Right atrium auricular region (tissue), 2 donors: ENCODE results near the gene SACM1L. TPM values are rescaled to one million over a fixed set of nuclear protein-coding genes. Genes with fewer than 3 reads are reported as not detected.
"Not testable (repeated sequence)": the region's sequence is repeated elsewhere in the genome, so short reads cannot be mapped to it uniquely, and the experiment has no call there.

Experiments used
- DNase-seq: peaks from one replicate; pipeline ENCODE4 v3.0.0-alpha.2; 2019; ENCODE audit warnings: low spot score
- H3K27ac ChIP-seq, 2 donors: fragments of 200-600 bp; sonication (generic); 1 replicate in 1 of 2; 2 replicates in 1 of 2; pipeline ENCODE4 v1.5.1; 2016 to 2019
- H3K27me3 ChIP-seq, 2 donors: fragments of 200-600 bp; sonication (generic); one replicate each; pipeline versions ENCODE4 v1.5.1 to v1.6.0; 2017 to 2019
- H3K36me3 ChIP-seq: fragments of 200-600 bp; sonication (generic); one replicate; pipeline ENCODE4 v1.5.1; 2016
- H3K4me1 ChIP-seq, 2 donors: fragments of 200-600 bp; sonication (generic); one replicate each; pipeline versions ENCODE4 v1.5.1 to v1.6.0; 2017 to 2019
- H3K4me3 ChIP-seq, 2 donors: fragments of 200-600 bp; sonication (generic); 1 replicate in 1 of 2; 2 replicates in 1 of 2; pipeline ENCODE4 v1.5.1; 2017 to 2019; ENCODE audit warnings: mild to moderate bottlenecking in 1 of 2, moderate library complexity in 1 of 2
- H3K9me3 ChIP-seq, 2 donors: fragments of 200-600 bp; sonication (generic); one replicate each; pipeline ENCODE4 v1.5.1; 2019
- CTCF ChIP-seq, 2 donors: fragments of 200-600 bp; sonication (generic); IDR thresholded peaks; one replicate each; pipeline ENCODE4 v1.5.1; 2019; ENCODE audit warnings: antibody characterized with exemption in 2 of 2
- total RNA-seq, 2 donors: library from RNA; depleted of rRNA; stranded (reverse); fragments of >200 nt; gene quantifications; one replicate each; pipeline ENCODE4 v1.1.0, GENCODE V29; 2016

SACM1L gene
- total RNA-seq, 2 donors from 2014 or later = 16.6 to 18.7 TPM

- Histone ChIP-seq H3K27ac (no peak overlapping the region), H3K36me3 (peaks cover 25% of the 10 kb centered on the region), H3K27me3 (no peaks in the 10 kb centered on the region), H3K4me3 (no peak overlapping the region), H3K9me3 (no peaks in the 10 kb centered on the region), H3K4me1 (no peaks in the 10 kb centered on the region)
- DNase-seq = no peak
- no peak for TF ChIP-seq CTCF (IDR thresholded peaks at IDR 0.05)
These were observed 60.7 kb downstream of the SACM1L start for GRCh38 chr3:45749880-45750279.

- H3K4me3 ChIP-seq = no peak overlapping the region
- H3K9me3 ChIP-seq = no peaks in the 10 kb centered on the region
- no peak for DNase-seq
- no peaks in the 10 kb centered on the region for H3K4me1 ChIP-seq
- peaks cover 12% of the 10 kb centered on the region for H3K36me3 ChIP-seq
- H3K27ac ChIP-seq = no peak overlapping the region
- H3K27me3 ChIP-seq = no peaks in the 10 kb centered on the region
- no peak for TF ChIP-seq CTCF (IDR thresholded peaks at IDR 0.05)
These were observed 62.5 kb downstream of the SACM1L start for GRCh38 chr3:45751537-45752242.

- H3K4me1 ChIP-seq = no peaks in the 10 kb centered on the region
- DNase-seq = no peak
These were observed 63.9 kb downstream of the SACM1L start for GRCh38 chr3:45753095-45753494.

GRCh38 chr3:45754461-45754860 lies 65.3 kb downstream of the SACM1L start:
- Histone ChIP-seq H3K4me3 (no peak overlapping the region), H3K27ac (no peak overlapping the region), H3K36me3 (no peaks in the 10 kb centered on the region), H3K9me3 (no peaks in the 10 kb centered on the region), H3K4me1 (no peaks in the 10 kb centered on the region), H3K27me3 (no peaks in the 10 kb centered on the region)
- DNase-seq = no peak
- no peak for TF ChIP-seq CTCF (IDR thresholded peaks at IDR 0.05)

More at GRCh38 chr3:45753095-45753494, 63.9 kb downstream of the SACM1L start:
- H3K4me3 ChIP-seq = no peak overlapping the region
- H3K9me3 ChIP-seq = no peaks in the 10 kb centered on the region
- H3K27ac ChIP-seq = no peak overlapping the region
- TF ChIP-seq CTCF (IDR thresholded peaks at IDR 0.05) = no peak
- no peaks in the 10 kb centered on the region for H3K27me3 ChIP-seq
- peaks cover 3% of the 10 kb centered on the region for H3K36me3 ChIP-seq

- no peak overlapping the region for H3K27ac ChIP-seq
- no peaks in the 10 kb centered on the region for H3K27me3 ChIP-seq
- H3K36me3 ChIP-seq = no peaks in the 10 kb centered on the region
- no peak overlapping the region for H3K4me3 ChIP-seq
- no peaks in the 10 kb centered on the region for H3K4me1 ChIP-seq
- H3K9me3 ChIP-seq = no peaks in the 10 kb centered on the region
- no peak for TF ChIP-seq CTCF (IDR thresholded peaks at IDR 0.05)
- DNase-seq = peak; percentile 18
These were observed 66.9 kb downstream of the SACM1L start for GRCh38 chr3:45756055-45756454.

GRCh38 chr3:45757141-45757540 lies 67.9 kb downstream of the SACM1L start:
- not testable (repeated sequence) for H3K4me1 ChIP-seq, H3K9me3 ChIP-seq, H3K4me3 ChIP-seq, H3K27ac ChIP-seq, H3K36me3 ChIP-seq, H3K27me3 ChIP-seq
- peak; percentile 30 for DNase-seq
